Neuron (in vitro differentiated cells): ENCODE data around the gene SLC6A4.
A peak's percentile ranks its signal among the peaks of the same experiment; 100 is the strongest.
"Not testable (repeated sequence)": the region's sequence is repeated elsewhere in the genome, so short reads cannot be mapped to it uniquely, and the experiment has no call there.

Source experiments
- H2AFZ ChIP-seq: one replicate; pipeline ENCODE4 v1.6.1; 2013; ENCODE audit warnings: low read depth, mild to moderate bottlenecking, inconsistent platforms, low read length, moderate library complexity
- H3K27me3 ChIP-seq: one replicate; pipeline ENCODE4 v1.6.1; 2013; ENCODE audit warnings: low read length; ENCODE audit not compliant: insufficient read depth
- H3K36me3 ChIP-seq: one replicate; pipeline ENCODE4 v1.6.1; 2013; ENCODE audit warnings: low read length; ENCODE audit not compliant: insufficient read depth
- H3K4me1 ChIP-seq: one replicate; pipeline ENCODE4 v1.6.1; 2013; ENCODE audit warnings: low read length; ENCODE audit not compliant: insufficient read depth
- H3K4me3 ChIP-seq: 2 replicates; pipeline ENCODE4 v1.5.1; 2013; ENCODE audit warnings: mild to moderate bottlenecking, low read length, moderate library complexity
- H3K9me3 ChIP-seq: one replicate; pipeline ENCODE4 v1.6.1; 2013; ENCODE audit warnings: low read length

SLC6A4 gene

GRCh38 chr17:30236297-30236624 lies 764 bp upstream of the SLC6A4 start:
- Histone ChIP-seq H3K36me3 (no peaks in the 10 kb centered on the region), H3K4me1 (peaks cover 24% of the 10 kb centered on the region), H3K27me3 (peaks cover 69% of the 10 kb centered on the region), H2AFZ (peak overlapping the region; percentile 95), H3K9me3 (peaks cover 3% of the 10 kb centered on the region), H3K4me3 (peak overlapping the region; percentile 45)

GRCh38 chr17:30234964-30235363 lies 533 bp downstream of the SLC6A4 start:
- peak overlapping the region; percentile 95 for H2AFZ ChIP-seq
- H3K36me3 ChIP-seq = no peaks in the 10 kb centered on the region
- H3K9me3 ChIP-seq = no peaks in the 10 kb centered on the region
- H3K4me3 ChIP-seq = no peak overlapping the region
- H3K27me3 ChIP-seq = peaks cover 71% of the 10 kb centered on the region
- peaks cover 24% of the 10 kb centered on the region for H3K4me1 ChIP-seq

GRCh38 chr17:30234296-30234695 lies 1.2 kb downstream of the SLC6A4 start:
- Histone ChIP-seq H3K4me3 (no peak overlapping the region), H3K9me3 (no peaks in the 10 kb centered on the region), H3K36me3 (no peaks in the 10 kb centered on the region), H3K27me3 (peaks cover 65% of the 10 kb centered on the region), H2AFZ (no peak overlapping the region), H3K4me1 (peaks cover 24% of the 10 kb centered on the region)

- H3K36me3 ChIP-seq = no peaks in the 10 kb centered on the region
- H3K4me3 ChIP-seq = no peak overlapping the region
- H3K27me3 ChIP-seq = peaks cover 53% of the 10 kb centered on the region
- no peak overlapping the region for H2AFZ ChIP-seq
- no peaks in the 10 kb centered on the region for H3K9me3 ChIP-seq
- peaks cover 16% of the 10 kb centered on the region for H3K4me1 ChIP-seq
These were observed 2.6 kb downstream of the SLC6A4 start for GRCh38 chr17:30232824-30233427.

GRCh38 chr17:30232015-30232823 lies 3.3 kb downstream of the SLC6A4 start:
- H3K4me1 ChIP-seq = peaks cover 9% of the 10 kb centered on the region
- H3K4me3 ChIP-seq = no peak overlapping the region
- H3K27me3 ChIP-seq = peaks cover 46% of the 10 kb centered on the region
- no peaks in the 10 kb centered on the region for H3K9me3 ChIP-seq
- no peaks in the 10 kb centered on the region for H3K36me3 ChIP-seq
- H2AFZ ChIP-seq = no peak overlapping the region

GRCh38 chr17:30230596-30231125 lies 4.8 kb downstream of the SLC6A4 start:
- Histone ChIP-seq H3K9me3 (no peaks in the 10 kb centered on the region), H2AFZ (no peak overlapping the region), H3K4me1 (peaks cover 5% of the 10 kb centered on the region), H3K36me3 (no peaks in the 10 kb centered on the region), H3K27me3 (peaks cover 38% of the 10 kb centered on the region), H3K4me3 (no peak overlapping the region)

- not testable (repeated sequence) for H3K36me3 ChIP-seq, H3K4me1 ChIP-seq, H3K4me3 ChIP-seq, H3K9me3 ChIP-seq, H2AFZ ChIP-seq
- peaks cover 32% of the 10 kb centered on the region for H3K27me3 ChIP-seq
These were observed 5.5 kb downstream of the SLC6A4 start for GRCh38 chr17:30230009-30230408.

GRCh38 chr17:30229012-30229411 lies 6.5 kb downstream of the SLC6A4 start:
- Histone ChIP-seq H3K4me1 (no peaks in the 10 kb centered on the region), H3K36me3 (no peaks in the 10 kb centered on the region), H2AFZ (no peak overlapping the region), H3K9me3 (no peaks in the 10 kb centered on the region), H3K27me3 (peaks cover 29% of the 10 kb centered on the region), H3K4me3 (no peak overlapping the region)

- Histone ChIP-seq H3K4me1 (no peaks in the 10 kb centered on the region), H2AFZ (no peak overlapping the region), H3K4me3 (no peak overlapping the region), H3K27me3 (peaks cover 20% of the 10 kb centered on the region), H3K9me3 (no peaks in the 10 kb centered on the region), H3K36me3 (no peaks in the 10 kb centered on the region)
These were observed 7.5 kb downstream of the SLC6A4 start for GRCh38 chr17:30228011-30228410.

- H3K4me1 ChIP-seq = peaks cover 10% of the 10 kb centered on the region
- H3K9me3 ChIP-seq = no peaks in the 10 kb centered on the region
- H2AFZ ChIP-seq = no peak overlapping the region
- peaks cover 10% of the 10 kb centered on the region for H3K27me3 ChIP-seq
- no peaks in the 10 kb centered on the region for H3K36me3 ChIP-seq
- no peak overlapping the region for H3K4me3 ChIP-seq
These were observed 8.6 kb downstream of the SLC6A4 start for GRCh38 chr17:30226878-30227277.

GRCh38 chr17:30225919-30226553 lies 9.5 kb downstream of the SLC6A4 start:
- H3K36me3 ChIP-seq = no peaks in the 10 kb centered on the region
- H3K4me1 ChIP-seq = peaks cover 16% of the 10 kb centered on the region
- H3K27me3 ChIP-seq = peaks cover 7% of the 10 kb centered on the region
- H3K4me3 ChIP-seq = no peak overlapping the region
- no peak overlapping the region for H2AFZ ChIP-seq
- H3K9me3 ChIP-seq = no peaks in the 10 kb centered on the region

- Histone ChIP-seq H3K4me3 (no peak overlapping the region), H3K27me3 (peaks cover 2% of the 10 kb centered on the region), H3K4me1 (peaks cover 16% of the 10 kb centered on the region), H3K36me3 (no peaks in the 10 kb centered on the region), H3K9me3 (no peaks in the 10 kb centered on the region), H2AFZ (no peak overlapping the region)
These were observed 10.4 kb downstream of the SLC6A4 start for GRCh38 chr17:30225112-30225511.

- Histone ChIP-seq H3K4me1 (peaks cover 16% of the 10 kb centered on the region), H3K36me3 (no peaks in the 10 kb centered on the region), H3K27me3 (peaks cover 2% of the 10 kb centered on the region)
These were observed 11.0 kb downstream of the SLC6A4 start for GRCh38 chr17:30224419-30224960.

More at GRCh38 chr17:30224419-30224960, 11.0 kb downstream of the SLC6A4 start:
- Histone ChIP-seq H2AFZ (no peak overlapping the region), H3K9me3 (no peaks in the 10 kb centered on the region), H3K4me3 (no peak overlapping the region)
